Smooth muscle cell (in vitro differentiated cells): ENCODE measurements around the gene TMEFF2. TPM values are rescaled to one million over a fixed set of nuclear protein-coding genes. Genes with fewer than 3 reads are reported as not detected.
A peak's percentile ranks its signal among the peaks of the same experiment; 100 is the strongest.

Source experiments
- DNase-seq: peaks from one replicate; lab custom pipeline; 2025; ENCODE audit not compliant: unreplicated experiment; lab: John Stamatoyannopoulos, UW
- H2AFZ ChIP-seq: fragments of 200-600 bp; sonication (generic); 2 replicates; pipeline ENCODE4 v1.6.0; 2016; ENCODE audit warnings: antibody characterized with exemption, low read depth, mild to moderate bottlenecking
- H3F3A ChIP-seq: fragments of 200-600 bp; sonication (generic); 2 replicates; pipeline ENCODE4 v1.6.0; 2017; ENCODE audit warnings: antibody characterized with exemption, low read depth
- H3K27ac ChIP-seq: fragments of 200-600 bp; sonication (generic); 2 replicates; pipeline ENCODE4 v1.5.1; 2016; ENCODE audit warnings: low read depth, mild to moderate bottlenecking
- H3K27me3 ChIP-seq: fragments of 200-600 bp; sonication (generic); 2 replicates; pipeline ENCODE4 v1.6.1; 2016; ENCODE audit warnings: low read depth, mild to moderate bottlenecking
- H3K36me3 ChIP-seq: fragments of 200-600 bp; sonication (generic); 2 replicates; pipeline ENCODE4 v1.5.1; 2016; ENCODE audit warnings: low read depth
- H3K4me1 ChIP-seq: fragments of 200-600 bp; sonication (generic); 2 replicates; pipeline ENCODE4 v1.5.1; 2016; ENCODE audit warnings: low read depth
- H3K4me2 ChIP-seq: fragments of 200-600 bp; sonication (generic); 2 replicates; pipeline ENCODE4 v1.6.0; 2016; ENCODE audit warnings: mild to moderate bottlenecking
- H3K4me3 ChIP-seq: fragments of 200-600 bp; sonication (generic); 2 replicates; pipeline ENCODE4 v1.5.1; 2016; ENCODE audit warnings: mild to moderate bottlenecking
- H3K79me2 ChIP-seq: fragments of 200-600 bp; sonication (generic); 2 replicates; pipeline ENCODE4 v1.6.0; 2016; ENCODE audit warnings: low read depth, mild to moderate bottlenecking
- H3K9ac ChIP-seq: fragments of 200-600 bp; sonication (generic); 2 replicates; pipeline ENCODE4 v1.6.0; 2016; ENCODE audit warnings: low read depth
- H3K9me3 ChIP-seq: fragments of 200-600 bp; sonication (generic); replicated peaks from 2 replicates; pipeline ENCODE4 v1.5.1; 2016; ENCODE audit warnings: low read depth
- H4K20me1 ChIP-seq: fragments of 200-600 bp; sonication (generic); 2 replicates; pipeline ENCODE4 v1.6.0; 2016; ENCODE audit warnings: low read depth
- CTCF ChIP-seq: fragments of 200-600 bp; sonication (generic); IDR thresholded peaks from 2 replicates; pipeline ENCODE4 v1.5.1; 2017; ENCODE audit warnings: borderline replicate concordance, mild to moderate bottlenecking, antibody characterized with exemption; ENCODE audit not compliant: insufficient read depth, poor library complexity, severe bottlenecking
- WGBS: methylation state at CpG from one replicate; pipeline ENCODE4 v1.1.7; 2016; ENCODE audit warnings: low lambda C conversion rate; 5-methylcytosine and 5-hydroxymethylcytosine counted together
- polyA plus RNA-seq: library from polyadenylated mRNA; unstranded; fragments of >200 nt; fragmentation: Nextera tagmentation; extraction: Ambion mirVana; gene quantifications from 2 replicates; pipeline ENCODE4 v1.2.1, GENCODE V29; 2016
- total RNA-seq: library from RNA; depleted of rRNA; stranded (reverse); fragments of >200 nt; gene quantifications from 2 replicates; pipeline ENCODE4 v1.2.3, GENCODE V29; 2014

Gene TMEFF2
- total and polyA plus RNA-seq, 2 experiments from 2014 or later: not detected

- no peaks in the 10 kb centered on the region for H3K4me1 ChIP-seq
- 94% methylated on average over 2 of the region's 2 CpGs for WGBS
- H3F3A ChIP-seq: no peaks in the 10 kb centered on the region
- H3K9me3 ChIP-seq: no peaks in the 10 kb centered on the region
- no peaks in the 10 kb centered on the region for H3K36me3 ChIP-seq
- no peak overlapping the region for H2AFZ ChIP-seq
- H3K4me3 ChIP-seq: no peak overlapping the region
- DNase-seq: no peak
- H3K27me3 ChIP-seq: peaks cover 30% of the 10 kb centered on the region
- H3K4me2 ChIP-seq: no peak overlapping the region
- no peak overlapping the region for H3K9ac ChIP-seq
- H4K20me1 ChIP-seq: no peaks in the 10 kb centered on the region
- H3K27ac ChIP-seq: no peak overlapping the region
- TF ChIP-seq CTCF: no peak
- H3K79me2 ChIP-seq: no peaks in the 10 kb centered on the region
Measured at GRCh38 chr2:192166946-192167345, 27.8 kb downstream of the TMEFF2 start.

- Histone ChIP-seq H2AFZ (no peak overlapping the region), H3K36me3 (no peaks in the 10 kb centered on the region), H3K9ac (no peak overlapping the region), H3K27me3 (peaks cover 22% of the 10 kb centered on the region), H4K20me1 (no peaks in the 10 kb centered on the region), H3K79me2 (no peaks in the 10 kb centered on the region), H3F3A (no peaks in the 10 kb centered on the region), H3K9me3 (no peaks in the 10 kb centered on the region), H3K27ac (no peak overlapping the region), H3K4me1 (no peaks in the 10 kb centered on the region), H3K4me3 (no peak overlapping the region), H3K4me2 (no peak overlapping the region)
- 85% methylated on average over 4 of the region's 4 CpGs for WGBS
- no peak for DNase-seq
- TF ChIP-seq CTCF: no peak
Measured at GRCh38 chr2:192165842-192166241, 28.9 kb downstream of the TMEFF2 start.

GRCh38 chr2:192162392-192163042, 32.2 kb downstream of the TMEFF2 start:
- Histone ChIP-seq H3F3A (no peaks in the 10 kb centered on the region), H3K9ac (no peak overlapping the region), H3K9me3 (no peaks in the 10 kb centered on the region), H3K4me2 (peak overlapping the region; percentile 58), H3K36me3 (no peaks in the 10 kb centered on the region), H4K20me1 (no peaks in the 10 kb centered on the region), H3K27ac (no peak overlapping the region), H3K27me3 (peaks cover 22% of the 10 kb centered on the region), H3K4me1 (no peaks in the 10 kb centered on the region), H3K79me2 (no peaks in the 10 kb centered on the region), H3K4me3 (peak overlapping the region; percentile 16), H2AFZ (peak overlapping the region; percentile 42)
- peak; percentile 2 for DNase-seq
- 4% methylated on average over 4 of the region's 4 CpGs for WGBS
- TF ChIP-seq CTCF: peak; percentile 97
